Loucy (cell line): ENCODE measurements around the gene MLEC.

Experiments used
- H2AFZ ChIP-seq: fragments of 200-600 bp; sonication (generic); 2 replicates; pipeline ENCODE4 v1.6.0; 2016; ENCODE audit warnings: antibody characterized with exemption, mild to moderate bottlenecking, low read length, moderate library complexity
- H3F3A ChIP-seq: fragments of 200-600 bp; 2 replicates; pipeline ENCODE4 v1.6.0; 2016; ENCODE audit warnings: antibody characterized with exemption, low read depth, mild to moderate bottlenecking
- H3K27me3 ChIP-seq: fragments of 200-600 bp; sonication (generic); 2 replicates; pipeline ENCODE4 v1.6.1; 2014; ENCODE audit warnings: low read length, mild to moderate bottlenecking; ENCODE audit not compliant: insufficient read depth, poor library complexity, severe bottlenecking
- H3K36me3 ChIP-seq: fragments of 200-600 bp; sonication (generic); 2 replicates; pipeline ENCODE4 v1.6.1; 2016; ENCODE audit warnings: low read length; ENCODE audit not compliant: insufficient read depth
- H3K4me1 ChIP-seq: fragments of 200-600 bp; sonication (generic); 2 replicates; pipeline ENCODE4 v1.5.1; 2014; ENCODE audit warnings: low read length, mild to moderate bottlenecking; ENCODE audit not compliant: insufficient read depth, poor library complexity, severe bottlenecking
- H3K4me2 ChIP-seq: fragments of 200-600 bp; sonication (generic); 2 replicates; pipeline ENCODE4 v1.6.0; 2014; ENCODE audit warnings: antibody characterized with exemption, low read length, low read depth, mild to moderate bottlenecking; ENCODE audit not compliant: poor library complexity, severe bottlenecking
- H3K4me3 ChIP-seq: fragments of 200-600 bp; sonication (generic); 2 replicates; pipeline ENCODE4 v1.5.1; 2014; ENCODE audit warnings: low read length, mild to moderate bottlenecking, mixed read lengths; ENCODE audit not compliant: poor library complexity, severe bottlenecking
- H3K79me2 ChIP-seq: fragments of 200-600 bp; sonication (generic); 2 replicates; pipeline ENCODE4 v1.6.1; 2014; ENCODE audit warnings: low read length; ENCODE audit not compliant: insufficient read depth
- H3K9ac ChIP-seq: fragments of 200-600 bp; sonication (generic); 2 replicates; pipeline ENCODE4 v1.6.0; 2014; ENCODE audit warnings: mild to moderate bottlenecking, low read depth, low read length, moderate library complexity; ENCODE audit not compliant: poor library complexity, severe bottlenecking
- H3K9me2 ChIP-seq: fragments of 200-600 bp; sonication (generic); replicated peaks from 2 replicates; pipeline ENCODE4 v1.6.1; 2016; ENCODE audit warnings: low read depth, low read length, mixed read lengths
- H3K9me3 ChIP-seq: fragments of 200-600 bp; sonication (generic); 2 replicates; pipeline ENCODE4 v1.6.1; 2014; ENCODE audit warnings: mild to moderate bottlenecking, antibody characterized with exemption, low read length, low read depth; ENCODE audit not compliant: insufficient read depth
- H4K20me1 ChIP-seq: fragments of 200-600 bp; sonication (generic); 2 replicates; pipeline ENCODE4 v1.6.0; 2014; ENCODE audit warnings: antibody characterized with exemption, low read length, mild to moderate bottlenecking; ENCODE audit not compliant: insufficient read depth, poor library complexity, severe bottlenecking
- EZH2phosphoT487 ChIP-seq: fragments of 200-600 bp; IDR thresholded peaks from 2 replicates; pipeline ENCODE4 v1.6.1; 2018; ENCODE audit warnings: antibody characterized with exemption, mild to moderate bottlenecking, moderate library complexity, borderline replicate concordance
- TF ChIP-seq, protein P1 (sequence below): fragments of 200-600 bp; sonication (generic); conservative IDR thresholded peaks from 2 replicates; pipeline ENCODE4 v1.5.1; 2014; ENCODE audit warnings: mild to moderate bottlenecking, antibody characterized with exemption, low read length

MLEC gene

GRCh38 chr12:120685522-120685921, 1.4 kb upstream of the MLEC start:
- Histone ChIP-seq H3K9me2 (no peaks in the 10 kb centered on the region), H3K9ac (peak overlapping the region; percentile 72), H3K36me3 (no peaks in the 10 kb centered on the region), H3K4me1 (peaks cover 32% of the 10 kb centered on the region), H3F3A (peaks cover 4% of the 10 kb centered on the region; the same call in 1 of the 2 replicates), H3K27me3 (no peaks in the 10 kb centered on the region), H3K79me2 (peaks cover 35% of the 10 kb centered on the region), H3K4me3 (peak overlapping the region; percentile 89), H3K4me2 (peak overlapping the region; percentile 85), H3K9me3 (no peaks in the 10 kb centered on the region), H4K20me1 (peaks cover 31% of the 10 kb centered on the region), H2AFZ (peak overlapping the region; percentile 85; the same call in 1 of the 2 replicates)
- no peak for TF ChIP-seq EZH2phosphoT487
- TF ChIP-seq, protein P1, sequence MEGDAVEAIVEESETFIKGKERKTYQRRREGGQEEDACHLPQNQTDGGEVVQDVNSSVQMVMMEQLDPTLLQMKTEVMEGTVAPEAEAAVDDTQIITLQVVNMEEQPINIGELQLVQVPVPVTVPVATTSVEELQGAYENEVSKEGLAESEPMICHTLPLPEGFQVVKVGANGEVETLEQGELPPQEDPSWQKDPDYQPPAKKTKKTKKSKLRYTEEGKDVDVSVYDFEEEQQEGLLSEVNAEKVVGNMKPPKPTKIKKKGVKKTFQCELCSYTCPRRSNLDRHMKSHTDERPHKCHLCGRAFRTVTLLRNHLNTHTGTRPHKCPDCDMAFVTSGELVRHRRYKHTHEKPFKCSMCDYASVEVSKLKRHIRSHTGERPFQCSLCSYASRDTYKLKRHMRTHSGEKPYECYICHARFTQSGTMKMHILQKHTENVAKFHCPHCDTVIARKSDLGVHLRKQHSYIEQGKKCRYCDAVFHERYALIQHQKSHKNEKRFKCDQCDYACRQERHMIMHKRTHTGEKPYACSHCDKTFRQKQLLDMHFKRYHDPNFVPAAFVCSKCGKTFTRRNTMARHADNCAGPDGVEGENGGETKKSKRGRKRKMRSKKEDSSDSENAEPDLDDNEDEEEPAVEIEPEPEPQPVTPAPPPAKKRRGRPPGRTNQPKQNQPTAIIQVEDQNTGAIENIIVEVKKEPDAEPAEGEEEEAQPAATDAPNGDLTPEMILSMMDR = no peak

DNA sequence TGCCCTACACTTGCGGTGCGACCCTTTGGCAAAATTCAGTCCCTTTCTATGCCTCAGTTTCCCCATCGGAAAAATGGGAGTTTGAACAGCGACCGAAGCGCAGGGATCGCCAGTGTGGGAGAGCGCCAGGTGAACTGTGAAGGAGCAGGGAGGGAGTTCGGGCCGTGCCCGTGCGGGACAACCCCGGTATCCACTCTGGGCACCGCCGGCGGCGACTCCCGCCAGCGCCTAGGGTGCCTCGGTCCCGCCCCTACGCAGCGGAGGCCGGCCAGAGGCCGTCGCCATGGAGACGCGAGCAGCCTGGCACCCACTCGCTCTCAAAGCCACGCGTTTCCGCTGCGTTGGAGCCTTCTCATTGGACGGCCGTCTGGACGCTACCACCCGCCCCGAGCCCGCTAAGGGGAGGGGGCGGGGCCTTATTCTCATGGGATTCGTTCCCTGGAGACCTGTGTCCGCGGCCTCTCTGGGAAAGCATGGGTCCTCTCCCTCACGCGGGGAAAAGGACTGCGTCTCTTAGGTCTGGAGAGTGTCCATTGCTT, 729 bp upstream of the MLEC start:
- peaks cover 39% of the 10 kb centered on the region for H3K4me1 ChIP-seq
- H3K79me2 ChIP-seq = peaks cover 42% of the 10 kb centered on the region
- H3F3A ChIP-seq = peaks cover 4% of the 10 kb centered on the region; the same call in 1 of the 2 replicates
- H3K27me3 ChIP-seq = no peaks in the 10 kb centered on the region
- no peaks in the 10 kb centered on the region for H3K9me3 ChIP-seq
- H3K4me3 ChIP-seq = peak overlapping the region; percentile 89
- H4K20me1 ChIP-seq = peaks cover 38% of the 10 kb centered on the region
- peak overlapping the region; percentile 72 for H3K9ac ChIP-seq
- TF ChIP-seq EZH2phosphoT487 = no peak
- TF ChIP-seq, protein P1 = no peak
- H3K9me2 ChIP-seq = no peaks in the 10 kb centered on the region
- H2AFZ ChIP-seq = peak overlapping the region; percentile 91
- H3K4me2 ChIP-seq = peak overlapping the region; percentile 85
- no peaks in the 10 kb centered on the region for H3K36me3 ChIP-seq

DNA sequence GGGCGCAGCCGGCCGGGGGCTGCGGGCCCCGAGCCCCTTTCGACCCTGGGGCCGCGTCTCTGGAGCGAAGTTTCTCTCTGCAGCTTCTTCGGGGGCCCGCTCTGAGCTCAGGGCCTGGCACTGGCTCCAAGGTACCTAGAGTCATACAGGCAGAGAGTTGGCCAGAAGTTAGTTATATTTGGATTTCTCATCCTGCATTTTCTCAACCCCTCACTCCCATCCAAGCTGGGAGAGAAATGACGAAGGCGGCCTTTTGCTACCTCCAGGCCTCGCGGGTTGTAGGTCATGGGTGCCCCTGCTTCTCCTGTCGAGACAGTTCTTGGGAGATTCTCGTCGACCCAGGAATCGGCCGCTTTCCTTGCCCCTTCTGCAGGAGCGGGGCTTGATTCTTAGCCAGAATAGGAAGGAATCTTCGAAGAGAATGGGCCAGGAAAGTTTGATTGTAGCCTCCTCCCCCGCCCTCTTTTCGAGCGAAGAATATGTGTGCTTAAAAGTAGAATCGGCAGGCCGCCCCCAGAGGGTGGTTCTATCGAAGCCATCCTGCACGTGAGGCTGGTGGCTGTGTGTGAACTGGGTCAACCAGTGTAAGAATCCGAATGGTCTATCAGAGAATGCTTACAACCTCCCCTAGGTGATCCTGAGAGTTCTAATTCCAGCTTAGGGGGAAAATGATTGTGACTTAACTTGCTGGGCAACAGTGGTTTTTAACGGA, 785 bp downstream of the MLEC start:
- Histone ChIP-seq H3K4me2 (peak overlapping the region; percentile 99), H3K4me3 (peak overlapping the region; percentile 89), H3K4me1 (peaks cover 52% of the 10 kb centered on the region), H3K36me3 (peaks cover under 1% of the 10 kb centered on the region; the same call in 1 of the 2 replicates), H2AFZ (no peak overlapping the region), H3K79me2 (peaks cover 58% of the 10 kb centered on the region), H3F3A (peaks cover 4% of the 10 kb centered on the region; the same call in 1 of the 2 replicates), H3K9ac (peak overlapping the region; percentile 96), H4K20me1 (peaks cover 53% of the 10 kb centered on the region), H3K9me3 (no peaks in the 10 kb centered on the region), H3K9me2 (no peaks in the 10 kb centered on the region), H3K27me3 (no peaks in the 10 kb centered on the region)
- no peak for TF ChIP-seq EZH2phosphoT487
- TF ChIP-seq, protein P1 = no peak
